A673 (cell line): ENCODE data around the gene GPR156. TPM values are rescaled to one million over a fixed set of nuclear protein-coding genes. Genes with fewer than 3 reads are reported as not detected.

Experiments used
- BruUV-seq: library from RNA; stranded (reverse); fragments of 400-500 nt; replicated peaks from 2 replicates; lab custom pipeline; 2021; lab: Mats Ljungman, UMichigan
- CTCF ChIA-PET: fragments of 300-600 bp; sonication (Branson Sonifier 250); formaldehyde crosslinking; loops from one replicate; lab custom pipeline; 2022; ENCODE audit warnings: antibody characterized with exemption; lab: Charles Lee
- POLR2A ChIA-PET: fragments of 300-600 bp; sonication (Branson Sonifier 250); formaldehyde crosslinking; loops from one replicate; lab custom pipeline; 2022; ENCODE audit warnings: antibody characterized with exemption; ENCODE audit not compliant: low non-redundant PET; lab: Charles Lee
- DNase-seq: peaks from one replicate; pipeline ENCODE4 v3.0.0-alpha.2; 2015; ENCODE audit warnings: low spot score
- H3K27ac ChIP-seq: fragments of 200-600 bp; sonication (generic); 2 replicates; pipeline ENCODE4 v1.5.1; 2016; ENCODE audit warnings: mixed run types, low read depth, mild to moderate bottlenecking, mixed read lengths, antibody characterized with exemption, low read length; ENCODE audit not compliant: poor library complexity, severe bottlenecking
- H3K27me3 ChIP-seq: fragments of 200-600 bp; sonication (generic); replicated peaks from 2 replicates; pipeline ENCODE4 v1.6.1; 2017; ENCODE audit warnings: mixed run types, low read depth, mild to moderate bottlenecking, mixed read lengths, antibody characterized with exemption, low read length; ENCODE audit not compliant: insufficient read depth, poor library complexity
- H3K36me3 ChIP-seq: fragments of 200-600 bp; sonication (generic); 2 replicates; pipeline ENCODE4 v1.6.1; 2016; ENCODE audit warnings: mixed run types, mild to moderate bottlenecking, mixed read lengths, antibody characterized with exemption, low read length; ENCODE audit not compliant: insufficient read depth, poor library complexity, severe bottlenecking
- H3K4me1 ChIP-seq: fragments of 200-600 bp; sonication (generic); 2 replicates; pipeline ENCODE4 v1.6.1; 2017; ENCODE audit warnings: mixed run types, mild to moderate bottlenecking, mixed read lengths, antibody characterized with exemption, low read length; ENCODE audit not compliant: insufficient read depth, poor library complexity, severe bottlenecking
- H3K4me3 ChIP-seq: fragments of 200-600 bp; sonication (generic); 2 replicates; pipeline ENCODE4 v1.5.1; 2016; ENCODE audit warnings: low read depth, mixed run types, mild to moderate bottlenecking, mixed read lengths, low read length; ENCODE audit not compliant: poor library complexity, severe bottlenecking
- H3K9me3 ChIP-seq: fragments of 200-600 bp; sonication (generic); 2 replicates; pipeline ENCODE4 v1.6.1; 2016; ENCODE audit warnings: mixed run types, low read depth, mild to moderate bottlenecking, mixed read lengths, antibody characterized with exemption, low read length; ENCODE audit not compliant: poor library complexity, severe bottlenecking
- CTCF ChIP-seq: fragments of 300-800, 200-600 bp; sonication (generic); conservative IDR thresholded peaks from 2 replicates; pipeline ENCODE4 v1.5.1; 2017; ENCODE audit warnings: low read depth, mild to moderate bottlenecking, antibody characterized with exemption, low read length, moderate library complexity, mixed read lengths
- EZH2 ChIP-seq: fragments of 200-600 bp; sonication (generic); IDR thresholded peaks from 2 replicates; pipeline ENCODE4 v1.6.1; 2017; ENCODE audit warnings: borderline replicate concordance, low read depth, mild to moderate bottlenecking, mixed read lengths, antibody characterized with exemption, low read length; ENCODE audit not compliant: poor library complexity, severe bottlenecking
- intact Hi-C: fragments of 100-400 bp; cut with micrococcal nuclease; formaldehyde crosslinking; loops from one replicate; pipeline ENCODE4 v1.10.0; 2022; ENCODE audit not compliant: unreplicated experiment
- total RNA-seq: library from RNA; stranded (reverse); gene quantifications from 2 replicates; pipeline ENCODE4 v1.2.3, GENCODE V29; 2021

GPR156 gene
- total RNA-seq, 1 experiment from 2014 or later = 0.62 TPM

- Histone ChIP-seq H3K4me3 (no peak overlapping the region), H3K27me3 (peaks cover 3% of the 10 kb centered on the region), H3K36me3 (no peaks in the 10 kb centered on the region), H3K4me1 (no peaks in the 10 kb centered on the region), H3K27ac (no peak overlapping the region), H3K9me3 (no peaks in the 10 kb centered on the region)
- TF ChIP-seq CTCF (no peak), EZH2 (no peak)
- intact Hi-C loops = no loop called here
- POLR2A ChIA-PET = no interaction called here
- CTCF ChIA-PET = no interaction called here
- BruUV-seq = no TSS peak
- DNase-seq = no peak
Measured at GRCh38 chr3:120281261-120281660, 3.8 kb downstream of the GPR156 start.

- intact Hi-C loops = no loop called here
- Histone ChIP-seq H3K4me3 (no peak overlapping the region), H3K4me1 (no peaks in the 10 kb centered on the region), H3K27ac (no peak overlapping the region), H3K27me3 (peaks cover 3% of the 10 kb centered on the region), H3K36me3 (no peaks in the 10 kb centered on the region), H3K9me3 (no peaks in the 10 kb centered on the region)
- CTCF ChIA-PET = no interaction called here
- DNase-seq = no peak
- BruUV-seq = no TSS peak
- POLR2A ChIA-PET = no interaction called here
- no peak for TF ChIP-seq EZH2
- TF ChIP-seq CTCF = no peak
Measured at GRCh38 chr3:120280566-120280965, 4.5 kb downstream of the GPR156 start.

DNA sequence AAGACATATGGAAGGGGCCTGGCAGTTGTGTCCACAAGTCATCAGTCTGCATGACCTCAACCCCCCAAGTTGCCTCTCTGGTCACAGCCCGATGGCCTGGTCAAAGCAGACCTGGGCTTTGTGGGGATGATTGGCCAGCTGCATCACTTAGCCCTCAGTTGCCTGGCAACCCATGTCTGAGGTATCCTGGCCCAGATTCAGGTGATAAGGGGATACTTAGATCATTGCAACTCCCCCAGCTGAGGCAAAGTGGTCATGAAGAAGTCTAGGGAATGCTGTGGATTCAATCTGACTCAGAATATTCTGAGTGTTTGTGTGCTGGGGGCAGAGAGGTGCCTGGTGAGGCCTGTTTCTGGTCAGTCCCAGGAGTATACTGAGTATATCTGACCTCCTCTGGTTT, 5.0 kb downstream of the GPR156 start:
- no peak overlapping the region for H3K4me3 ChIP-seq
- DNase-seq = no peak
- peaks cover 3% of the 10 kb centered on the region for H3K27me3 ChIP-seq
- BruUV-seq = no TSS peak
- CTCF ChIA-PET = no interaction called here
- no peaks in the 10 kb centered on the region for H3K9me3 ChIP-seq
- H3K27ac ChIP-seq = no peak overlapping the region
- intact Hi-C loops = no loop called here
- TF ChIP-seq EZH2 (no peak), CTCF (no peak)
- POLR2A ChIA-PET = no interaction called here
- no peaks in the 10 kb centered on the region for H3K36me3 ChIP-seq
- H3K4me1 ChIP-seq = no peaks in the 10 kb centered on the region
